BLaER1 treated with 17β-estradiol and CSF1 and Interleukin-3, amounts not matched to agents 10 nM and 100 nM (cell line): ENCODE data around the gene ARID3C.

Experiments
- H3K27ac ChIP-seq, 11 experiments: shearing (Covaris generic); formaldehyde crosslinking; 2 replicates each; pipeline ENCODE4 v1.8.1; 2022
- H3K27me3 ChIP-seq, 11 experiments: shearing (Covaris generic); formaldehyde crosslinking; 2 replicates each; pipeline ENCODE4 v1.8.1; 2022
- H3K36me3 ChIP-seq, 11 experiments: shearing (Covaris generic); formaldehyde crosslinking; 2 replicates each; pipeline ENCODE4 v1.8.1; 2022
- H3K4me1 ChIP-seq, 10 experiments: shearing (Covaris generic); formaldehyde crosslinking; 2 replicates each; pipeline ENCODE4 v1.8.1; 2022
- H3K4me2 ChIP-seq, 11 experiments: shearing (Covaris generic); formaldehyde crosslinking; 2 replicates each; pipeline ENCODE4 v1.8.1; 2022
- H3K4me3 ChIP-seq, 10 experiments: shearing (Covaris generic); formaldehyde crosslinking; 2 replicates each; pipeline ENCODE4 v1.8.1; 2022
- H3K9ac ChIP-seq, 11 experiments: shearing (Covaris generic); formaldehyde crosslinking; 2 replicates each; pipeline ENCODE4 v1.8.1; 2022
- H3K9me3 ChIP-seq, 11 experiments: shearing (Covaris generic); formaldehyde crosslinking; replicated peaks in 1 of 11; 2 replicates each; pipeline ENCODE4 v1.8.1; 2022
- H4K20me1 ChIP-seq, 11 experiments: shearing (Covaris generic); formaldehyde crosslinking; 2 replicates each; pipeline ENCODE4 v1.8.1; 2022
- Cebpa-rat ChIP-seq, 11 experiments: shearing (Covaris generic); IDR thresholded peaks; 2 replicates each; pipeline ENCODE4 v1.8.1; 2022

The ARID3C gene

GRCh38 chr9:34665067-34665380, 36.2 kb upstream of the ARID3C start:
- H3K4me1 ChIP-seq: peaks cover 8 to 21% (median 15%) of the 10 kb centered on the region in 10 experiments
- H3K4me3 ChIP-seq: peak overlapping the region; percentile 55 to 72 (median 62)
- peak overlapping the region; percentile 65 to 79 (median 74); a peak in 21 of 22 replicates for H3K9ac ChIP-seq
- peak overlapping the region; percentile 91 to 100 (median 98) for H3K4me2 ChIP-seq
- peaks cover 5 to 11% (median 9%) of the 10 kb centered on the region in 11 experiments; a peak in 17 of 22 replicates for H3K9me3 ChIP-seq
- 0 out of 22 replicates have a peak, but pooled peaks cover 0 to 2% (median 0%) of the 10 kb centered on the region in 11 experiments for H4K20me1 ChIP-seq
- H3K27ac ChIP-seq: peak overlapping the region in 8 of 11 experiments; percentile 35 to 70 (median 49); a peak in 15 of 22 replicates
- TF ChIP-seq Cebpa-rat (IDR thresholded peaks at IDR 0.05): no peak
- H3K27me3 ChIP-seq: no peaks in the 10 kb centered on the region
- H3K36me3 ChIP-seq: peaks cover 0 to 7% (median 0%) of the 10 kb centered on the region in 11 experiments; a peak in 3 of 22 replicates

GRCh38 chr9:34664281-34665066, 35.6 kb upstream of the ARID3C start:
- no peak for TF ChIP-seq Cebpa-rat (IDR thresholded peaks at IDR 0.05)
- Histone ChIP-seq H3K27ac (peak overlapping the region in 8 of 11 experiments; percentile 35 to 70 (median 49); a peak in 15 of 22 replicates), H3K9me3 (peaks cover 0 to 6% (median 3%) of the 10 kb centered on the region in 11 experiments; a peak in 15 of 22 replicates), H3K9ac (peak overlapping the region; percentile 65 to 79 (median 74); a peak in 21 of 22 replicates), H3K4me1 (peaks cover 8 to 21% (median 15%) of the 10 kb centered on the region in 10 experiments), H3K36me3 (peaks cover 0 to 11% (median 0%) of the 10 kb centered on the region in 11 experiments; a peak in 4 of 22 replicates), H4K20me1 (0 out of 22 replicates have a peak, but pooled peaks cover 0 to 5% (median 0%) of the 10 kb centered on the region in 11 experiments), H3K4me3 (peak overlapping the region; percentile 55 to 72 (median 62)), H3K27me3 (no peaks in the 10 kb centered on the region), H3K4me2 (peak overlapping the region; percentile 91 to 100 (median 98))

DNA sequence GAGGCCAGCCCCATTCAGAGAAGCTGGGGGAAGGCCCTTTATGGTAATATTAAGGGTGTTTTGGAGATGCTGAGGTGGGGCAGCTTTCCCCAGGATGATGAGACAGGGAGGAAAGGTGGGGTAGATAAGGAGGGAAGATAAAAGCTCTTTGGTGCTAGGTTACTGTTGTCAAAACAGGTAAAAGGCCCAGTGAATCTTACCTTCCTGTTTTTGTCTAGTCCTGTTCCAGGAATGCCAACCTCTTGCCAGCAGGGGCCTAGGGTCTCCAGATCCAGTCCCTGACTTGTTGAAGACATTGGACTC, 34.4 kb upstream of the ARID3C start:
- peaks cover 8 to 21% (median 15%) of the 10 kb centered on the region in 10 experiments for H3K4me1 ChIP-seq
- H3K27ac ChIP-seq: no peak overlapping the region
- no peaks in the 10 kb centered on the region for H3K9me3 ChIP-seq
- H3K4me2 ChIP-seq: no peak overlapping the region
- H3K4me3 ChIP-seq: no peak overlapping the region
- 0 out of 22 replicates have a peak, but pooled peaks cover 0 to 5% (median 0%) of the 10 kb centered on the region in 11 experiments for H4K20me1 ChIP-seq
- no peaks in the 10 kb centered on the region for H3K27me3 ChIP-seq
- H3K36me3 ChIP-seq: peaks cover 0 to 11% (median 0%) of the 10 kb centered on the region in 11 experiments; a peak in 4 of 22 replicates
- no peak overlapping the region for H3K9ac ChIP-seq
- TF ChIP-seq Cebpa-rat (IDR thresholded peaks at IDR 0.05): no peak

- Histone ChIP-seq H3K4me3 (no peak within 1 kb of the TSS), H3K9me3 (no peaks in the 10 kb centered on the region), H3K9ac (no peak within 1 kb of the TSS), H3K27ac (no peak within 1 kb of the TSS), H3K4me2 (no peak within 1 kb of the TSS), H3K27me3 (no peaks in the 10 kb centered on the region), H3K36me3 (peaks cover 0 to 11% (median 0%) of the 10 kb centered on the region in 11 experiments; a peak in 4 of 22 replicates), H4K20me1 (0 out of 22 replicates have a peak, but pooled peaks cover 0 to 5% (median 0%) of the 10 kb centered on the region in 11 experiments), H3K4me1 (peaks cover 8 to 21% (median 15%) of the 10 kb centered on the region in 10 experiments)
- no peak for TF ChIP-seq Cebpa-rat (IDR thresholded peaks at IDR 0.05)
Observed at GRCh38 chr9:34662526-34663302, 33.8 kb upstream of the ARID3C start, which contains the start of gene CCL27. Gene CCL27, minus strand, starts transcription at chr9:34662657. Its CDS starts 24 bp downstream, at chr9:34662633.

- H4K20me1 ChIP-seq: 0 out of 22 replicates have a peak, but pooled peaks cover 0 to 5% (median 0%) of the 10 kb centered on the region in 11 experiments
- H3K36me3 ChIP-seq: peaks cover 0 to 11% (median 0%) of the 10 kb centered on the region in 11 experiments; a peak in 4 of 22 replicates
- no peak overlapping the region for H3K9ac ChIP-seq
- no peak for TF ChIP-seq Cebpa-rat (IDR thresholded peaks at IDR 0.05)
- peaks cover 4 to 9% (median 5%) of the 10 kb centered on the region in 10 experiments for H3K4me1 ChIP-seq
- no peak overlapping the region for H3K27ac ChIP-seq
- H3K4me3 ChIP-seq: no peak overlapping the region
- H3K9me3 ChIP-seq: no peaks in the 10 kb centered on the region
- no peaks in the 10 kb centered on the region for H3K27me3 ChIP-seq
- H3K4me2 ChIP-seq: no peak overlapping the region
Observed at GRCh38 chr9:34659592-34660253, 30.9 kb upstream of the ARID3C start.

DNA sequence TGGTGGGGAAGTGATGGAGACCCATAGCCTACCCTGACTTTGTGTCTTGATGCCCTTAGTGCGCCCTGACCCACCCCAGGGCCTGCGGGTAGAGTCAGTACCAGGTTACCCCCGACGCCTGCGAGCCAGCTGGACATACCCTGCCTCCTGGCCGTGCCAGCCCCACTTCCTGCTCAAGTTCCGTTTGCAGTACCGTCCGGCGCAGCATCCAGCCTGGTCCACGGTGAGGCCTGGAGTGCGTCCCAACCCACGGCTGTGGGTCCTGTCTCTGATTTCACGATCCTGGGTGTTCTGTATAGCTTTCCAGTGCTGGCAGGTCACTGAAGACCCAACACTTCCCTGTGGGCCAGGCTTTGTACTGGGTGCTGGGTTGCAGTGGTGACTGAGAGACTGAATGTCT, 29.6 kb upstream of the ARID3C start:
- H3K9ac ChIP-seq: no peak overlapping the region
- H3K4me1 ChIP-seq: peaks cover under 1 to 1% (median 1%) of the 10 kb centered on the region in 10 experiments; a peak in 18 of 20 replicates
- H3K4me2 ChIP-seq: no peak overlapping the region
- no peak for TF ChIP-seq Cebpa-rat (IDR thresholded peaks at IDR 0.05)
- 0 out of 22 replicates have a peak, but pooled peaks cover 0 to 5% (median 0%) of the 10 kb centered on the region in 11 experiments for H4K20me1 ChIP-seq
- H3K36me3 ChIP-seq: peaks cover 0 to 11% (median 0%) of the 10 kb centered on the region in 11 experiments; a peak in 4 of 22 replicates
- H3K27ac ChIP-seq: no peak overlapping the region
- H3K27me3 ChIP-seq: no peaks in the 10 kb centered on the region
- no peak overlapping the region for H3K4me3 ChIP-seq
- H3K9me3 ChIP-seq: no peaks in the 10 kb centered on the region

DNA sequence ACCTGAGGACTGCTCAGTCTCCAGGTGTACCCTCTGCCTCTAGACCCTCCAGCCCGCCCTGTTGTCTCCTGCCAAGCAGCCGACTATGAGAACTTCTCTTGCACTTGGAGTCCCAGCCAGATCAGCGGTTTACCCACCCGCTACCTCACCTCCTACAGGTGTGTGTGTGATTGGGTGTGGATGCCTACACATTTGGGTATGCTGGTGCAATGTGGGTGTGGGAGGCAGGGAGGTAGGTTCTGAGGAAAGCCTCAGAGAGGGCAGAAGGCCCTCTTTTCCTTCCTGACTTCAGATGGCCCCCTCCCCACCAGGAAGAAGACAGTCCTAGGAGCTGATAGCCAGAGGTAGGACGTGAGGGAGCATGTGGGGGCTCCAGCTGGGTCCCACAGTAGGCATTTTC, 28.1 kb upstream of the ARID3C start:
- no peak for TF ChIP-seq Cebpa-rat (IDR thresholded peaks at IDR 0.05)
- no peak overlapping the region for H3K4me2 ChIP-seq
- no peak overlapping the region for H3K27ac ChIP-seq
- no peaks in the 10 kb centered on the region for H3K9me3 ChIP-seq
- no peak overlapping the region for H3K4me3 ChIP-seq
- peaks cover 0 to 5% (median 0%) of the 10 kb centered on the region in 11 experiments; a peak in 1 of 22 replicates for H4K20me1 ChIP-seq
- H3K36me3 ChIP-seq: peaks cover 0 to 11% (median 0%) of the 10 kb centered on the region in 11 experiments; a peak in 4 of 22 replicates
- H3K4me1 ChIP-seq: peaks cover 9 to 16% (median 13%) of the 10 kb centered on the region in 10 experiments
- no peaks in the 10 kb centered on the region for H3K27me3 ChIP-seq
- H3K9ac ChIP-seq: no peak overlapping the region

- no peak for TF ChIP-seq Cebpa-rat (IDR thresholded peaks at IDR 0.05)
- no peak overlapping the region for H3K9ac ChIP-seq
- H3K4me2 ChIP-seq: no peak overlapping the region
- H3K9me3 ChIP-seq: no peaks in the 10 kb centered on the region
- H4K20me1 ChIP-seq: peaks cover 0 to 6% (median 0%) of the 10 kb centered on the region in 11 experiments; a peak in 1 of 22 replicates
- H3K4me1 ChIP-seq: peaks cover 9 to 19% (median 14%) of the 10 kb centered on the region in 10 experiments
- H3K27me3 ChIP-seq: no peaks in the 10 kb centered on the region
- peaks cover 7 to 23% (median 9%) of the 10 kb centered on the region in 11 experiments; a peak in 18 of 22 replicates for H3K36me3 ChIP-seq
- no peak overlapping the region for H3K27ac ChIP-seq
- no peak overlapping the region for H3K4me3 ChIP-seq
Observed at GRCh38 chr9:34655394-34655793, 26.5 kb upstream of the ARID3C start.
